Heart right ventricle (tissue), 16 donors: ENCODE data around the gene PPP1CA. TPM values are rescaled to one million over a fixed set of nuclear protein-coding genes. Genes with fewer than 3 reads are reported as not detected.
A peak's percentile ranks its signal among the peaks of the same experiment; 100 is the strongest.

Source experiments
- ATAC-seq, 8 donors: fragments of 200-7000 bp; cut with Tn5 transposase; one replicate each; pipeline ENCODE4 v1.9.1; 2020; ENCODE audit warnings: mild to moderate bottlenecking in 8 of 8, moderate library complexity in 8 of 8, moderate number of reproducible peaks in 1 of 8
- DNase-seq, 2 donors: peaks; one replicate each; pipeline ENCODE4 v3.0.0-alpha.2; 2020
- H3K27ac ChIP-seq, 10 donors: fragments of 200-600 bp; sonication (generic) in 2 of 10; one replicate each; pipeline versions ENCODE4 v1.5.0 to v1.8.0; 2020 to 2022; ENCODE audit warnings: mild to moderate bottlenecking in 3 of 10
- H3K27me3 ChIP-seq, 7 donors: fragments of 200-600 bp; one replicate each; pipeline ENCODE4 v1.8.0; 2021 to 2022; ENCODE audit warnings: mild to moderate bottlenecking in 2 of 7
- H3K36me3 ChIP-seq, 9 donors: fragments of 200-600 bp; sonication (generic) in 1 of 9; one replicate each; pipeline versions ENCODE4 v1.5.0 to v1.8.0; 2020 to 2022; ENCODE audit warnings: mild to moderate bottlenecking in 2 of 9
- H3K4me1 ChIP-seq, 9 donors: fragments of 200-600 bp; sonication (generic) in 1 of 9; one replicate each; pipeline versions ENCODE4 v1.5.0 to v1.8.0; 2020 to 2022; ENCODE audit warnings: mild to moderate bottlenecking in 4 of 9
- H3K4me3 ChIP-seq, 10 donors: fragments of 200-600 bp; sonication (generic) in 2 of 10; one replicate each; pipeline versions ENCODE4 v1.5.0 to v1.8.0; 2020 to 2022; ENCODE audit warnings: mild to moderate bottlenecking in 7 of 10, moderate library complexity in 2 of 10
- H3K9me3 ChIP-seq, 11 donors: fragments of 200-600 bp in 10 of 11; sonication (generic) in 2 of 11; one replicate each; pipeline versions ENCODE4 v1.5.0 to v1.8.0; 2013 to 2022; ENCODE audit warnings: mild to moderate bottlenecking in 2 of 11, control low read depth in 1 of 11, moderate library complexity in 1 of 11
- CTCF ChIP-seq, 9 donors: fragments of 200-600 bp; sonication (generic) in 2 of 9; IDR thresholded peaks; one replicate each; pipeline versions ENCODE4 v1.5.0 to v1.8.0; 2021 to 2022; ENCODE audit warnings: antibody characterized with exemption in 9 of 9, mild to moderate bottlenecking in 5 of 9, moderate library complexity in 1 of 9
- WGBS, 2 donors: extraction: QIAGEN DNeasy Blood & Tissue Kit; methylation state at CpG; one replicate each; pipeline ENCODE4 v1.1.7; 2013; ENCODE audit warnings: inconsistent platforms in 1 of 2; 5-methylcytosine and 5-hydroxymethylcytosine counted together
- intact Hi-C, 10 donors: fragments of 100-400 bp; cut with DNase I; formaldehyde crosslinking; loops; one replicate each; pipeline versions ENCODE4 v1.11.1 to v1.14.2; 2022
- polyA plus RNA-seq, 2 donors: library from polyadenylated mRNA; stranded (reverse); fragments of 200-250 nt; gene quantifications; one replicate each; pipeline ENCODE4 v1.2.3, GENCODE V29; 2013
- total RNA-seq, 10 donors: library from RNA; stranded (reverse); fragmentation: NEBNext Ultra II Directional in 3 of 10; extraction: Animal tissue kit (Norgen Biotek cat#: 25700) in 3 of 10; gene quantifications; one replicate each; pipeline versions ENCODE4 v1.2.1 to v1.2.4, GENCODE V29; 2021 to 2023
- donor health status: Arrhythmogenic right ventricular cardiomyopathy.
- donor health status: ischemic (EF 13 %, LVEDD 7.1; RV severe dilation, severe dysfunction).
- donor health status: healthy with polysubstance abuse.
- donor health status: DM: no; HTN: yes; CAD: no.
- donor health status: DM: no; HTN: no; CAD: no.
- donor health status: ischemic (EF 25% LVEDD 6.9; RV normal size, moderate dysfunction).
- donor health status: ischemic (EF 25% LVEDD 5.7; RV mildly dilated, moderate dysfunction).
- donor health status: healthy.
- donor health status: DM: yes; HTN: yes; CAD: no.
- donor health status: Ischemic cardiomyopathy.
- donor health status: ischemic (EF 35%, LVEDD 5.7; RV mildly dilated, moderate dysfunction).
- donor health status: nonischemic (EF 11% LVEDD 7.7; RV severe dilation, severe dysfunction).
- donor health status: DM: yes; HTN: yes; CAD: no.
- donor health status: PGD.
- donor health status: ischemic (EF 29% LVEDD 5.4; RV normal size, mild dysfunction).
- donor health status: nonischemic (EF 23%, LVEDD 6.1; RV moderate dilation, normal function).

PPP1CA gene
- total and polyA plus RNA-seq, 12 donors: 80.2 to 186 (median 103) TPM

- DNase-seq (no peak), ATAC-seq (no peak)
- Histone ChIP-seq H3K27ac (peak overlapping the region; percentile 94 to 100 (median 99)), H3K27me3 (no peaks in the 10 kb centered on the region), H3K4me3 (no peak overlapping the region), H3K4me1 (peaks cover 28 to 74% (median 58%) of the 10 kb centered on the region in 9 donors), H3K9me3 (no peaks in the 10 kb centered on the region), H3K36me3 (peaks cover 0 to 5% (median 0%) of the 10 kb centered on the region in 9 donors)
- no peak for TF ChIP-seq CTCF (IDR thresholded peaks at IDR 0.05)
- intact Hi-C loops: loop anchor here in 6 of 10 donors (1.0 to 10.0 kb wide), 8 partner anchors 17 to 359 kb away; partner anchors contain the start of genes CDK2AP2 (in 1 of the 6), CLCF1 (in 1 of the 6), PITPNM1 (in 1 of the 6) and RPS6KB2 (in 1 of the 6)
- 87 to 95% methylated on average over 4 of the region's 4 CpGs for WGBS, 2 donors
These were observed 45.8 kb downstream of the PPP1CA start for GRCh38 chr11:67355794-67356386.

GRCh38 chr11:67355023-67355793 is 46.5 kb downstream of the PPP1CA start:
- Histone ChIP-seq H3K36me3 (peaks cover 0 to 5% (median 0%) of the 10 kb centered on the region in 9 donors), H3K4me3 (peak overlapping the region in 1 of 10 donors; percentile 62), H3K9me3 (no peaks in the 10 kb centered on the region), H3K4me1 (peaks cover 31 to 80% (median 61%) of the 10 kb centered on the region in 9 donors), H3K27ac (peak overlapping the region; percentile 94 to 100 (median 99)), H3K27me3 (no peaks in the 10 kb centered on the region)
- ATAC-seq: no peak
- TF ChIP-seq CTCF (IDR thresholded peaks at IDR 0.05): no peak
- intact Hi-C loops: loop anchor here in 3 of 10 donors (1.0 to 10.0 kb wide), 4 partner anchors 28 to 360 kb away; partner anchors contain the start of genes CDK2AP2 (in 1 of the 3), PITPNM1 (in 1 of the 3) and RPS6KB2 (in 1 of the 3)
- no peak for DNase-seq
- WGBS, 2 donors: 76 to 77% methylated on average over 11 of the region's 11 CpGs

DNA sequence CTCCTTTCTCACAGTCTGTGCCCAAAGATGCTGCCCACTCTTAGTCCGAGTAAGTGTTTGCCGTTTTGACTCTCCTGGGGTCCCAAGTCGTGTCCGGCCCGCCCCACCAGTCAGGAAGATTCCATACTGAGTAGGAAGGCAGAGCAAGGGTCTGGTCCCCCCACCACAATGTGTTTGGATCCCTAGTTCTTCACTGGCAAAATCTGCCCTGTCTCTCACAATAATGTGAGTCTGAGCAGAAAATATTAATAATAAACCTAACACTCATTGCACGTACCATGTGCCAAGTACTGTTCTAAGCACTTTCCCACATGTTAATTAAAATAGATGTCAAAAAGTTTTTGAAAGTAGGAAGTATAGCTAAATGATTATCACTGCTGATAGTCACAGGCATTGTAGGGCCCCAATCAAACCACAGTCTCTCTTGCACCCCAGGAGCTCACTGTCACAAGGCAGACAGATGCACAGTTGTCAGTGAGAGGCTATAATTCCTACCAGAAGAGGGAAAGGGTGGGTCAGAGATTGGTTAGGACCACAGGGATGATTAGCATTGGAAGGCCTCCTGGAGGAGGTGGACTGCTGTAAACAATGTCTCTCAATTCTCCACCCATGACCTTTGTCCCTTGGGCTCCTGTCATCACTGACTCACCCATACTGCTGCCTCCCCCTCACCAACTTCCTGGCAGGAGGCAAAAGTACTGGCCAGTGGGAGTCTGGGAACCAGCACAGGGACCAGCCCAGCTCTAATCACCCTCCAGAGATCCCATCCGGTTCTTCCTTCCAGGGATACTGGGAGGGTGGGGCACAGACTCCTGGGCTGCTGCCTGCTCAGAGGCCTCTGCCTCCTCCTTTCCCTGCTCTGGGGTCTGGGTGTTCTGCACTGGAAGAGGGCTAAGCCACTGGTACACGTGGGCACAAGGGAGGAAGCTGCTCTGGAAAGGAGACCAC is 47.3 kb downstream of the PPP1CA start:
- peak; percentile 5 to 59 (median 38) for ATAC-seq

More for the DNA sequence above, 47.3 kb downstream of the PPP1CA start:
- peak; percentile 57 to 79 for DNase-seq
- no peaks in the 10 kb centered on the region for H3K27me3 ChIP-seq
- H3K36me3 ChIP-seq: peaks cover 0 to 5% (median 0%) of the 10 kb centered on the region in 9 donors
- TF ChIP-seq CTCF (IDR thresholded peaks at IDR 0.05): peak in 2 of 9 donors; percentile 12 to 25
- peaks cover 31 to 89% (median 66%) of the 10 kb centered on the region in 9 donors for H3K4me1 ChIP-seq
- 19 to 28% methylated on average over 8 of the region's 8 CpGs for WGBS, 2 donors
- H3K27ac ChIP-seq: peak overlapping the region; percentile 94 to 100 (median 99)
- H3K4me3 ChIP-seq: peak overlapping the region in 9 of 10 donors; percentile 62 to 97 (median 77)
- H3K9me3 ChIP-seq: no peaks in the 10 kb centered on the region
- intact Hi-C loops: loop anchor here in 4 of 10 donors (1.0 to 10.0 kb wide), 4 partner anchors 29 to 360 kb away; partner anchors contain the start of genes CDK2AP2 (in 3 of the 4), PITPNM1 (in 3 of the 4) and RPS6KB2 (in 1 of the 4)
